ENCODE data around the gene NAGLU.
"Not testable (repeated sequence)": the region's sequence is repeated elsewhere in the genome, so short reads cannot be mapped to it uniquely, and the experiment has no call there.

The NAGLU gene

GRCh38 chr17:42543190-42544079 lies 7.4 kb downstream of the NAGLU start:
- TF ChIP-seq EZH2phosphoT487 (IDR thresholded peaks at IDR 0.05; ENCODE audit: borderline replicate concordance, low read length) (no peak), CTCF (IDR thresholded peaks at IDR 0.05; ENCODE audit: low read depth, low read length, poor library complexity, severe bottlenecking) (no peak)
- Histone ChIP-seq H3K79me2 (ENCODE audit: control insufficient read depth, low read length) (no peaks in the 10 kb centered on the region), H3K9me2 (replicated peaks; ENCODE audit: control insufficient read depth, low read length) (no peaks in the 10 kb centered on the region), H3F3A (ENCODE audit: control insufficient read depth, insufficient read depth) (no peaks in the 10 kb centered on the region), H3K36me3 (ENCODE audit: control insufficient read depth, low read length) (peaks cover 10% of the 10 kb centered on the region; the same call in 1 of the 2 replicates), H3K27ac (ENCODE audit: low read depth, low read length) (no peak overlapping the region), H3K9me3 (ENCODE audit: control insufficient read depth, insufficient read depth, low read length) (no peaks in the 10 kb centered on the region), H3K4me3 (ENCODE audit: low read length) (no peak overlapping the region), H3K27me3 (ENCODE audit: control insufficient read depth, low read length) (no peaks in the 10 kb centered on the region), H3K4me1 (ENCODE audit: control insufficient read depth, low read length) (peaks cover 4% of the 10 kb centered on the region), H3K4me2 (ENCODE audit: low read length) (no peak overlapping the region), H4K20me1 (ENCODE audit: control insufficient read depth, insufficient read depth, low read depth, low read length) (no peaks in the 10 kb centered on the region)

GRCh38 chr17:42544874-42545283 lies 8.8 kb downstream of the NAGLU start:
- Histone ChIP-seq H4K20me1 (ENCODE audit: control insufficient read depth, insufficient read depth, low read depth, low read length) (no peaks in the 10 kb centered on the region), H3K4me2 (ENCODE audit: low read length) (no peak overlapping the region), H3K79me2 (ENCODE audit: control insufficient read depth, low read length) (no peaks in the 10 kb centered on the region), H3K9me3 (ENCODE audit: control insufficient read depth, insufficient read depth, low read length) (no peaks in the 10 kb centered on the region), H3K36me3 (ENCODE audit: control insufficient read depth, low read length) (no peaks in the 10 kb centered on the region; the same call in 1 of the 2 replicates), H3K4me3 (ENCODE audit: low read length) (no peak overlapping the region), H3F3A (ENCODE audit: control insufficient read depth, insufficient read depth) (no peaks in the 10 kb centered on the region), H3K4me1 (ENCODE audit: control insufficient read depth, low read length) (peaks cover 10% of the 10 kb centered on the region), H3K9me2 (replicated peaks; ENCODE audit: control insufficient read depth, low read length) (no peaks in the 10 kb centered on the region), H3K27ac (ENCODE audit: low read depth, low read length) (no peak overlapping the region), H3K27me3 (ENCODE audit: control insufficient read depth, low read length) (no peaks in the 10 kb centered on the region)
- TF ChIP-seq EZH2phosphoT487 (IDR thresholded peaks at IDR 0.05; ENCODE audit: borderline replicate concordance, low read length): no peak
- no peak for TF ChIP-seq CTCF (IDR thresholded peaks at IDR 0.05; ENCODE audit: low read depth, low read length, poor library complexity, severe bottlenecking)

- not testable (repeated sequence) for H3K27me3 ChIP-seq (ENCODE audit: control insufficient read depth, low read length)
These were observed 9.9 kb downstream of the NAGLU start for GRCh38 chr17:42545755-42546505.

More at GRCh38 chr17:42545755-42546505, 9.9 kb downstream of the NAGLU start:
- not testable (repeated sequence) for H3K4me3 ChIP-seq (ENCODE audit: low read length); H3K36me3 ChIP-seq (ENCODE audit: control insufficient read depth, low read length); H3K79me2 ChIP-seq (ENCODE audit: control insufficient read depth, low read length); H4K20me1 ChIP-seq (ENCODE audit: control insufficient read depth, insufficient read depth, low read depth, low read length); H3K27ac ChIP-seq (ENCODE audit: low read depth, low read length); H3K9me3 ChIP-seq (ENCODE audit: control insufficient read depth, insufficient read depth, low read length); H3K9me2 ChIP-seq (replicated peaks; ENCODE audit: control insufficient read depth, low read length); H3K4me2 ChIP-seq (ENCODE audit: low read length); H3F3A ChIP-seq (ENCODE audit: control insufficient read depth, insufficient read depth)
- peaks cover 10% of the 10 kb centered on the region for H3K4me1 ChIP-seq (ENCODE audit: control insufficient read depth, low read length)

Measured in DOHH2 (cell line).